Left lung (tissue), 10 donors: ENCODE data around the gene NUBP2. TPM values are rescaled to one million over a fixed set of nuclear protein-coding genes. Genes with fewer than 3 reads are reported as not detected.

Experiments
- ATAC-seq: fragments of 200-7000 bp; cut with Tn5 transposase; one replicate; pipeline ENCODE4 v1.9.1; 2020; ENCODE audit warnings: moderate library complexity
- DNase-seq, 4 donors: peaks; one replicate each; pipeline ENCODE4 v3.0.0-alpha.2; 2013 to 2020
- H3K27ac ChIP-seq, 2 donors: fragments of 200-600 bp; sonication (generic) in 1 of 2; one replicate each; pipeline versions ENCODE4 v1.5.0 to v1.8.0; 2020 to 2021
- H3K27me3 ChIP-seq, 2 donors: fragments of 200-600 bp; sonication (generic) in 1 of 2; one replicate each; pipeline versions ENCODE4 v1.5.0 to v1.8.0; 2020 to 2021
- H3K36me3 ChIP-seq, 2 donors: fragments of 200-600 bp; sonication (generic) in 1 of 2; one replicate each; pipeline versions ENCODE4 v1.5.0 to v1.8.0; 2020 to 2021
- H3K4me1 ChIP-seq, 2 donors: fragments of 200-600 bp; one replicate each; pipeline ENCODE4 v1.8.0; 2021
- H3K4me3 ChIP-seq, 2 donors: fragments of 200-600 bp; sonication (generic) in 1 of 2; one replicate each; pipeline versions ENCODE4 v1.5.0 to v1.8.0; 2020 to 2021; ENCODE audit warnings: mild to moderate bottlenecking in 1 of 2
- H3K9me3 ChIP-seq, 2 donors: fragments of 200-600 bp; sonication (generic) in 1 of 2; one replicate each; pipeline versions ENCODE4 v1.5.0 to v1.8.0; 2020 to 2021
- CTCF ChIP-seq, 2 donors: fragments of 200-600 bp; sonication (generic) in 1 of 2; IDR thresholded peaks; one replicate each; pipeline versions ENCODE4 v1.5.0 to v1.8.0; 2021; ENCODE audit warnings: antibody characterized with exemption in 2 of 2
- intact Hi-C, 2 donors: fragments of 100-400 bp; cut with DNase I; formaldehyde crosslinking; loops; one replicate each; pipeline versions ENCODE4 v1.11.2 to v1.14.2; 2022
- polyA plus RNA-seq, 6 donors: library from polyadenylated mRNA; unstranded; fragments of 120-200 nt; gene quantifications; one replicate each; pipeline ENCODE4 v1.2.1, GENCODE V29; 2013; ENCODE audit not compliant: insufficient read length in 6 of 6
- total RNA-seq, 2 donors: library from RNA; stranded (reverse); fragmentation: NEBNext Ultra II Directional; extraction: Animal tissue kit (Norgen Biotek cat#: 25700); gene quantifications; one replicate each; pipeline ENCODE4 v1.2.1, GENCODE V29; 2021
- donor health status: DM: no; HTN: yes; CAD: no.
- donor health status: DM: no; HTN: no; CAD: no.

Gene NUBP2
- total and polyA plus RNA-seq, 8 donors = 32.6 to 56.4 (median 42.7) TPM

GRCh38 chr16:1749152-1750117 lies 33.3 kb upstream of the NUBP2 start:
- ATAC-seq = no peak
- H3K27me3 ChIP-seq = no peaks in the 10 kb centered on the region
- H3K36me3 ChIP-seq = peaks cover 0 to 99% of the 10 kb centered on the region in 2 donors
- no peak overlapping the region for H3K27ac ChIP-seq
- H3K9me3 ChIP-seq = no peaks in the 10 kb centered on the region
- DNase-seq = no peak
- TF ChIP-seq CTCF (IDR thresholded peaks at IDR 0.05) = no peak
- H3K4me1 ChIP-seq = no peaks in the 10 kb centered on the region
- no peak overlapping the region for H3K4me3 ChIP-seq
- intact Hi-C loops = no loop called here

DNA sequence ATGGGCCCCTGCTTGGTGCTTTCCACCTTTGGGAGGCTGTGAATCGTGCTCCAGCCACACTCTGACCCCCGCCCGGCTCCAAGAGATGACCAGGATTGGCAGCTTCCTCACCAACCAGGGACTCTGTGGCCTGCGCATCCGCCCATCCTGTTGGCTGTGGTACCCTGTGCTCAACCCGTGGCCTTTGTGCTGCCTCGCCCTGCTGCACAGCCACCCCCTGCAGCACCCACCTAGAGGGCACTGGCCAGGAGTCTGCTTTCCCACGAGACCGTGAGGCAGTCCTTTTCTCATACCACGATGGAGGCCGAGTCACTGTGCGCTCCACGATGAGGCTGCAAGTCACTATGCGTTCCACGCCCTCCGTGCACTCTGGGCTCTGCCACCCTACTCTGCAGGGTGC lies 30.8 kb upstream of the NUBP2 start:
- no peak overlapping the region for H3K4me3 ChIP-seq
- no peak overlapping the region for H3K27ac ChIP-seq
- H3K9me3 ChIP-seq = no peaks in the 10 kb centered on the region
- peaks cover 0 to 79% of the 10 kb centered on the region in 2 donors for H3K36me3 ChIP-seq
- intact Hi-C loops = no loop called here
- ATAC-seq = no peak
- H3K27me3 ChIP-seq = no peaks in the 10 kb centered on the region
- no peak for TF ChIP-seq CTCF (IDR thresholded peaks at IDR 0.05)
- no peaks in the 10 kb centered on the region for H3K4me1 ChIP-seq
- no peak for DNase-seq

DNA sequence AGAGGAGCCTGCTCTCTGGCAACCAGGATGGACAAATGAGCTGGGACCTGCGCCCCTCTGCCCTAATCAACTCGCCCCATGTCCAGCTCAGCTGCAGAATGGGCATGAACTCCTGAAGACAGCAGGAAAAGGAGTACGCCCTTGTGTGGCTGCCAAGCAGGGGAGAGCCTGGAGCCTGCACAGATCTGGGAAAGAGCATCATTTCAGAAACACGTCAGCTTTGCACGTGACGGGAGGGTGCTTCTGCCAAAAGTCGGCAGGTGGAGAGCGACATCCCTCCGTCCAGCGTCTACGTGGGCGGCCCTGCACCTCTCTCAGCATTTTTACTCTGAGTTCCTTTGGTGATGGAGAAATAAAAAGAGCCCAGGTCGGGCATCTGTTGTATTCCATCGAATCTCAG lies 29.9 kb upstream of the NUBP2 start:
- Histone ChIP-seq H3K27ac (no peak overlapping the region), H3K36me3 (peaks cover 0 to 79% of the 10 kb centered on the region in 2 donors), H3K4me3 (no peak overlapping the region), H3K9me3 (no peaks in the 10 kb centered on the region), H3K27me3 (no peaks in the 10 kb centered on the region), H3K4me1 (no peaks in the 10 kb centered on the region)
- no peak for TF ChIP-seq CTCF (IDR thresholded peaks at IDR 0.05)
- DNase-seq (no peak), ATAC-seq (no peak)
- intact Hi-C loops = no loop called here

DNA sequence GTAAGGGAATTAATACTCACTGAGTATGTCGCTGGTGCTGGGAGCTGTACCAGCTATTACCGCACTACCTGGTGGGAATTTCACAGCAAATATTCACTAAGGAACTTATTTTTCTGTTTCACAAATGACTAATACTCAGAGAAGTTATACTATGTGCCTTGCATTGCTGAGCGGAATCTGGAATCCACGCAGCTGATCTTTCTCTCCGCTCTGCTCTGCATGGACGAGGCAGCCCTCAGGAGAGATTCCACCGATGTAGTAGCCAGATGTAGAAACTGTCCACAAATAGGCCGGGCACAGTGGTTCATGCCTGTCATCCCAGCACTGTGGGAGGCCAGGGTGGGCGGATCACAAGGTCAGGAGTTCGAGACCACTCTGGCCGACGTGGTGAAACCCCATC lies 28.6 kb upstream of the NUBP2 start:
- peaks cover 0 to 79% of the 10 kb centered on the region in 2 donors for H3K36me3 ChIP-seq
- intact Hi-C loops = no loop called here

More for the DNA sequence above, 28.6 kb upstream of the NUBP2 start:
- no peak for ATAC-seq
- DNase-seq = no peak
- no peaks in the 10 kb centered on the region for H3K9me3 ChIP-seq
- H3K4me1 ChIP-seq = no peaks in the 10 kb centered on the region
- H3K4me3 ChIP-seq = no peak overlapping the region
- H3K27me3 ChIP-seq = no peaks in the 10 kb centered on the region
- H3K27ac ChIP-seq = no peak overlapping the region
- TF ChIP-seq CTCF (IDR thresholded peaks at IDR 0.05) = no peak
